CD4-positive, alpha-beta T cell treated with Interleukin-6 for 4 hours (primary cell): ENCODE data around the gene RCVRN.
"Not testable (repeated sequence)": the region's sequence is repeated elsewhere in the genome, so short reads cannot be mapped to it uniquely, and the experiment has no call there.

Source experiments
- DNase-seq: peaks from one replicate; pipeline ENCODE4 v3.0.0-alpha.2; 2020; ENCODE audit warnings: mixed read lengths

Gene RCVRN

GRCh38 chr17:9921216-9921615 is 16.1 kb upstream of the RCVRN start:
- DNase-seq = not testable (repeated sequence)

DNA sequence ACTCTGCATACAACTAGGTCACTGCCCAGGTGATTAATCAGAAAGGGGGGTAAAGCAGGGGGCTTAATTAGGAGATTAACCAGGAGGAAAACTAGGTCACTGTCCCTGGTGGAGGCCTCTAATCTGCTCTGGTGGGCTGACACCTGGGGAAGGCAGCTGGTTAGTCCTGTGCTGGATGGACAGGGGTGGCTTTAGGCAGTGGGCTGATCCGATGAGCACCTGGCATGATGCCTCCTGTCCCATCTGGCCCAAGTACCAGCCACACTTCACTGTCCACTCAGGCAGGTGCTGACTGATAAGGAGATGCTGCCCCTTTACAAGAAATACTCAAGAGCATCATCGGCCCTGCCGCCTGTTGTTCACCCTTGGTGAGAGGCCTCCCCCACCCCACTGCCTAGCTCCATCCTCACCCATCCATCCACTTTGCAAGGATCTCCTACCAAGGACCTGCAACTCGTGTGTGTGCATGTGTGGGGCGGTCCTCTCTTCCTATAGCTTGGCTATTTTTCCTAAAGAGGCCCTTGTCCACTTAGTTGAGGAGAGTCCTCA is 13.8 kb upstream of the RCVRN start:
- no peak for DNase-seq

DNA sequence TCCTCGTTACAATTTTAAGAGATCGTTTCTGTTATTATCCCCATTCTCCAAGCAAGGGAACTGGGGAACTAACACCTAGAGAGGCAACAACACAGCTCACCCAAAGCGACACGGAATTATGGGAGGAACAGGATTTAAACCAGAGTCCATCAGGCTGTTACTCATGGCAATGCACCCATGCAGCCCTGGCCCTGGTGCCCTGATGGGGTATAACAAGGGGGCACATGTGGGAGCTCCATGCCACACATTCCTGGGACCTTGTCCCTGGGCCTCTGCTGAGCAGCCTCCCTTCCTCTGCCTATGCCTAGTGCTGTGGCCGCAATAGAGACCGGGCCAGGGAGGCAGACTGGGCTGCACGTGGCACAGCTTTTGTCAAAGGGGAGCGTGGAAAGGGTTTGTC is 13.3 kb upstream of the RCVRN start:
- no peak for DNase-seq

DNA sequence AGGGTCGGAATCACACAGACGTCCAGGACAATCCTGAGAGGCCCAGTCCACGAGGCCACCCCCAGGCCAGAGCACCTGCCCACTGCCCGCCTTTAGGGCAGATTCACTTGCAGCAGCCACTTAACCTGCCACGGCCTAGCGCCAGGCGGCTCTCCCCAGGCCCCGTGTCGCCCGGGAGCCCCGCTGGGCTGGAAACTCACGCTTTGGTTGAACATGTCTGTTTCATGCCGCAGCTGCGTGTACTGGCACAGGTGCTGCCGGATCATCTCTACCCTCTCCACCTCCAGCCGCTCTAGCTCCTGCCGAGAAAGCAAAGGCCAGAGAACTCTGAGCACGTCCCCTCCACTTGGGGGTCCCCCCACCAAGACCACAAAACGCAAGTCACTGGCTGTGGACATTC is 12.7 kb upstream of the RCVRN start:
- no peak for DNase-seq

GRCh38 chr17:9917131-9917530 is 12.1 kb upstream of the RCVRN start:
- no peak for DNase-seq

- no peak for DNase-seq
Observed at GRCh38 chr17:9916108-9916507, 11.0 kb upstream of the RCVRN start.

DNA sequence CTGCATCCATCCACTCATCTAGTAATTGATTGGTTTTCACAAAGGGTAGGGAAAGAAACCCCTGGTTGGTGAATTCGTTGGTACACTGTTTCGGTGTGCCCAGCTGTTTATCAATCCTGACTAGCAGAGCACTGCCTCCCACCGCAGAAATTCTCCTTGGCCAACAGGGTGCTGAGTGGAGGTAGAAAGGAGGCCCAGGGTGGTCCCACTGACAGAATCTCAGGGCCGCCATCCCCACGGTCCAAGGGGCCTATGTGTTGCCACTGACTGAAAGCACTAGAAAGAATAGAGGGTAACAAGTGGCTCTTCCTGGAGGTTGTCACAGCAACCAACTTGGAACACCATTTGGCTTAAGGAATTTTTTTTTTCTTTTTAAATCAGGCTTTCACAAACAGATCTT is 8.4 kb upstream of the RCVRN start:
- no peak for DNase-seq

DNA sequence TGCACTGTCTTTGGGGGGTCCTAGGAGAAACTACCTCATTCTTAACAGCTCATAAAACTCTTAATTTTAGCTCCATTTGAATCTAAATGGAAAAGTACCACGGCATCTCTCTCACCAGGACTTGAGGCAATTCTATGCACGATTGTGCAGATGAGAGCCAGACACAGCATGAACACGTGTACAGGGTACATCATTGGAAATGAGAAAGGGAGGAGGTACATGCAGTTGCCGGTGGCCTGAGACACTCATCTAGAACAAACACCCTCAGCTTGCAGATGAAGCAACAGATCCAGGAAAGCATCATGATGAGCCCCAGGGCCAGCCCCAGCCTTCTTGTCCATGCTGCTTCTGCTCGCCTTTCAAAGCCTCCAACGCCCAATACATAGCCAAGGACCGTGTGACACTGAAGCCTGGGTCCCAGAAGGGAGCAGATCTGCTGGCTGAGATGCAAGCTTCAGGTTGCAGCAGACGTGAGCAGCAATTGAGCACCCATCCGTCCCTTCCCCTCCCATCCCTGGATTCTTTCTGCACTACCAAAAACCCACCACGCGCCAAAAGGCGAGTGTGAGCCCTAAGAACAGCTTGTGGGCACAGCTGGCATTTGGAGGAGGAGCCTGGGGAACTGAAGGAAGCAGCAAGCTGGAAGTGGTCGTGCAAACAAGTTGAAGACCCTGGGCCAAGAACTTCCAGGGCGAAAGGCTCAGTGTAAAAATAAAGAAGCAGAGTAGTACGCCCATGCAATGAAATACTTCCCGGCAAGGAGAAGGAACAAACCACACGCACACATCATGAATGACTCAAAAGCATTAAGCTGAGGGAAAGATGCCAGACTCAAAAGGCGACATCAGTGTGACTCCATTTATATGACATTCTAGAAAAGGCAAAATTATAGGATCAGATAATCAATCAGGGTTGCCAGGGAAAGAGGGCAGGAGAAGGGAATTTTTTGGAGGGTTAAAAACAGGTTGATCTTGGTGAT is 7.3 kb upstream of the RCVRN start:
- no peak for DNase-seq

DNA sequence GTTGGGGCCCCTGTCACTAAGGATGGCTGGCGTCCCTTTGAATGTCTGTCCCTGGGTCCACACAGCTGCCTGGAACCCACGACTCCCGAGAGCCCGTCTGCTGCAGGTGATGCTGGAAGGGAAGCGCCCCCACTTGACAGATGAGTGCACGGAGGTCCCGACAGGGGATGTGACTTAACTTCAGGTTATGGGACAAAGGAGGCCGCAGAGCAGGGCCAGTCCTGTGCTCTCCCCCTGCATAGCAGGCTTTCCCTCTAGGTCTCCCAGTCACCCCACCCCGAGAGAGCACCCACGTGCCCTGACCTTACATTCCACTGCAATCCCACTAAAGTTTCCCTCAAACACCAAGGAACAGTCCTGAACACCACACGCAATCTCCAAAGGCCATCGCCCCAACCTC is 6.0 kb upstream of the RCVRN start:
- DNase-seq = no peak

GRCh38 chr17:9908649-9909042 is 3.6 kb upstream of the RCVRN start:
- no peak for DNase-seq

GRCh38 chr17:9907883-9908648 is 3.0 kb upstream of the RCVRN start:
- DNase-seq = no peak

- DNase-seq = no peak
Observed at GRCh38 chr17:9907131-9907530, 2.1 kb upstream of the RCVRN start.

DNA sequence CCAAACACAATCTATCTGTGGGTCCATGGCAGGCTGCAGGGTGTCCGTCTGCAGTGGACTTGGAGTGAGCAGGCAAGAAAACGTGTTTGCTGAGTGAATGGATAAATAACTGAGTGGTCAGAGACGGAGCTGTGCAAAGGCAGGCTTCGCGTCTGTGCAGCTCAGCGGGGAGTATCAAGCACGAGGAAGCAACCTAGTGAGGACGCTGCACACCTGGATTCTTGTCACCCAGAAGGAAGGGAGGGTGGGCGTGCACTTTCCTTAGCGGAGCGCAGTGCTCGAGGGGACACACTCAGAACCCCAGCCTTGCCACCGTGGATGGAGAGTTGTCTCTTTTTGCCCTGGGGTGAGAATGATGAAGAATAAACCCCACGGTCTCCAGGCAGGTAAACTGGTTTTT is 1.5 kb upstream of the RCVRN start:
- no peak for DNase-seq

GRCh38 chr17:9905902-9906301 is 831 bp upstream of the RCVRN start:
- no peak for DNase-seq

DNA sequence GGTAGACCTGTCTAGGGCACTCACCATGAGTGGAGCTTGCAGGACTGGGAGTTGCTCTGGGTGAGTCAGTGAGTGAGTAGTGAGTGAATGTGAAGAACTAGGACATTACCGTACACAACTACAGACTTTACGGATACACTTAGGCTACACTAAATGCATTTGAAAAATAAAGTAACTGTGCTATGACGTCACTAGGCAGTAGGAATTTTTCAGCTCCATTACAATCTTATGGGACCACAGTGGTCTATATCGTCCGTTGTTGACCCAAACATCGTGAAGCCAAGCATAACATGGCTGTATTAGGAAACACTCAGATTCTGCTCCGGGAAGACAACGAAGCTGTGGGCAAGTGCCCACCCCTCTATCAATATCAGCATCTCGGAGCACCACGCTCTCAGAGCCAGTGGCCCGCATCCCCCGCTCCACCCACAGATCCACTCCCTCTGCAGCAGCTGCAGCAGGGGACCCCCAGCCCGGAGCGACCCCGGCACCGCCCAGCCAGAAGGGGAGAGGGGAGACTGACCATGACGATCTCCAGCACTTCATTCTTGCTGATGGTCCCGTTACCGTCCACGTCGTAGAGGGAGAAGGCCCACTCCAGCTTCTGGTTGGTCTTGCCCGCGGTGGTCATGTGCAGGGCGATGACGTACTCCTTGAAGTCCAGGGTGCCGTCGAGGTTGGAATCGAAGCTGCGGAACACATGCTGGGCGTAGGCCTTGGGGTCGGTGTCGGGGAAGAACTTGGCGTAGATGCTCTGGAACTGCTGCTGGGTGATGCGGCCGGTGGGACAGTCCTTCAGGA is 594 bp downstream of the RCVRN start:
- DNase-seq = no peak

GRCh38 chr17:9902120-9902519 is 3.0 kb downstream of the RCVRN start:
- no peak for DNase-seq

DNA sequence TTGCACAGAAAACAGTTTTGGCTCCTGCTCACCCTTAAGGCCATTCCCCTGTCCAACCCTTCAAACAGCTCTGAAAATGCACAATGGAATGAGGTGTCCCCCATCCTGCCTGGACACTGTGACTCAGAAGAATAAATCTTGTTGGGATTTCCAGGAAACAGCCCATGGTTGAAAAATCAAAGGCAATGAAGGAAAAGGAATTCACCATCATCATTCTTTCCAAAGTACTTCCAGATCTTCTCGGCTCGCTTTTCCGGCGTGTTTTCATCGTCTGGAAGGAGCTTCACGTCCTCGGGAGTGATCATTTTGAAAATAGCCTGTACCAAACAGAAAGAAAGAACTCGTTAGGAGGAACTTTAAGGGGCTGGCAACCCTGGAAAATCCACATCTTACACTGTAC is 4.3 kb downstream of the RCVRN start:
- DNase-seq = no peak

DNA sequence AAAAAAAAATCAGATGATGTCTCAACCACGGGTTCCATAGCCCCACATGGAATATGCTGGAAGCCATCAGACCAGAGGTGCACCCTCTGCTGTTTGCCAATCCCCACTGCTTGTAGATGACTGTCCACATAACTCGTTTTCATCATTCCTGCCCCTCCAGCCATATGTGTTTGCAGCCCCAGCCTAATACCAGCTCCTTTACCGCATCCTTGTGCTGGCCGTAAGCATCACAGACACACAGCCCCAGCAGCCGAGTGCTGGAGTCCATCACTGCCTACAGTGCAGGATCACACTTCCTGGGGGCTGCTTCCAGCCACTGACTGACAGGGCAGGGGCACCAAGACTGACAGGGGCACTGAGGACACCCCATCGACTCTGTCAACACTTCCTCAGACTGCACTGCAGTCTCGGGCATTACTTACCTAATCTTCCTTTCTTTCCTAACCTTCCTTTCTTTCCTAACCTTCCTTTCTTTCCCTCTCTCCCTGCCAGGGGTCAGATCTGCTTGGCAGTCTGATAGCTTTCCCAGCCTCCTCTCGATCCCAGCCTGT is 5.0 kb downstream of the RCVRN start:
- no peak for DNase-seq

- no peak for DNase-seq
Observed at GRCh38 chr17:9899280-9900043, 5.6 kb downstream of the RCVRN start.

- no peak for DNase-seq
Observed at GRCh38 chr17:9898812-9899211, 6.3 kb downstream of the RCVRN start.

DNA sequence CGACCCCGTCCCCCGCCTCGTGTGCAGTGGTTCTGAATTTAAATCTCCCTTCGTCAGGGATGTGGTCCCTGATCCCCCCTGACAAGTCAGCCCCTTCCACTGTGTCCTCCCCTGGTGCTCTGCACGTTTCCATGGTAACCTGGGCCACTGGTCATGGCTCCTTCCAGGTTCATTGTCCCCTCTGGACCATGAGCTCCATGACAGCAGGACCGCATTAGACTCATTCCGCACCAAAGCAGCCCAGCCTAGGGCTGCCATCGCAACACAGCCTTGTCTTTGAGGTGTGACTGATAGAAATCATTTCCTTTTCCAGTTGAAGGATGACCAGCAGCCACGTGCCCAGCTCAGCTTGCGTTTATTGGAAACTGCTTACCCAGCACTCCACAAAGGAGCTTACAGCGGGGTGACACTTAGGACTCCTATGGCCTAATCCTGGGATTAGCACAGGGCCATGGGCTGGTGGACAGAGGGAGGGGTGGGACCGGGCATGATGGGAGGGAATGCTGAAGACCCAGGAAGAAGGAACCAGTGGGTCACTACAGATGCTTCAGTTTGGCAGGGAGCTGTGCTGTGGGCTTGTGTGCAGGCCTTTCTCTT is 7.6 kb downstream of the RCVRN start:
- DNase-seq = no peak
